Transverse colon (tissue), 4 donors: ENCODE data around the gene SLIT3. TPM values are rescaled to one million over a fixed set of nuclear protein-coding genes. Genes with fewer than 3 reads are reported as not detected.
"Not testable (repeated sequence)": the region's sequence is repeated elsewhere in the genome, so short reads cannot be mapped to it uniquely, and the experiment has no call there.

Experiments
- DNase-seq: peaks from one replicate; pipeline ENCODE4 v3.0.0-alpha.2; 2019
- H3K27ac ChIP-seq, 4 donors: fragments of 200-600 bp; sonication (generic); 2 replicates each; pipeline ENCODE4 v1.5.1; 2016 to 2018; ENCODE audit warnings: inconsistent platforms in 4 of 4
- H3K27me3 ChIP-seq: fragments of 200-600 bp; sonication (generic); 2 replicates; pipeline ENCODE4 v1.5.1; 2017; ENCODE audit warnings: inconsistent platforms
- H3K36me3 ChIP-seq, 4 donors: fragments of 200-600 bp; sonication (generic); 2 replicates each; pipeline ENCODE4 v1.5.1; 2017 to 2019; ENCODE audit warnings: inconsistent platforms in 4 of 4
- H3K4me1 ChIP-seq, 4 donors: fragments of 200-600 bp; sonication (generic); 2 replicates each; pipeline ENCODE4 v1.5.1; 2017 to 2020; ENCODE audit warnings: inconsistent platforms in 4 of 4
- H3K4me3 ChIP-seq, 4 donors: fragments of 200-600 bp; sonication (generic); 1 replicate in 1 of 4; 2 replicates in 3 of 4; pipeline versions ENCODE4 v1.5.1 to v1.6.1; 2017 to 2019; ENCODE audit warnings: inconsistent platforms in 4 of 4
- H3K9me3 ChIP-seq, 2 donors: fragments of 200-600 bp; sonication (generic); 2 replicates each; pipeline ENCODE4 v1.5.1; 2017 to 2019; ENCODE audit warnings: inconsistent platforms in 2 of 2
- EP300 ChIP-seq: sonication (generic); formaldehyde crosslinking; IDR thresholded peaks from one replicate; pipeline ENCODE4 v1.6.1; 2017; ENCODE audit warnings: antibody characterized with exemption, low read depth
- POLR2A ChIP-seq: fragments of 450-650 bp; IDR thresholded peaks from one replicate; pipeline ENCODE4 v1.6.1; 2016; ENCODE audit warnings: antibody characterized with exemption, mild to moderate bottlenecking, moderate library complexity
- POLR2AphosphoS5 ChIP-seq, 3 donors: sonication (generic); formaldehyde crosslinking; IDR thresholded peaks; one replicate each; pipeline ENCODE4 v1.6.1; 2016; ENCODE audit warnings: antibody characterized with exemption in 3 of 3
- WGBS, 2 donors: methylation state at CpG; one replicate each; pipeline ENCODE4 v1.1.5; 2018; ENCODE audit warnings: low coverage in 1 of 2; 5-methylcytosine and 5-hydroxymethylcytosine counted together
- in situ Hi-C, 4 donors: fragments of 200-750 bp; cut with MboI; loops; one replicate each; pipeline versions ENCODE4 v1.15.0 to v1.15.1; 2017; ENCODE audit warnings: low sequenced_read_pairs in 3 of 4, low pct_ligation_motif_present in 1 of 4, low pct_unique_long_range_greater_than_20kb in 1 of 4
- intact Hi-C: fragments of 100-400 bp; cut with DNase I; formaldehyde crosslinking; loops from one replicate; pipeline ENCODE4 v1.15.1; 2023; ENCODE audit warnings: low total_unique reads
- total RNA-seq, 4 donors: library from RNA; depleted of rRNA; stranded (reverse); fragments of >200 nt; gene quantifications; one replicate each; pipeline ENCODE4 v1.1.0, GENCODE V29; 2016
- TF ChIP-seq, protein P1 (sequence below), 5 experiments: fragments of 200-600 bp in 3 of 5; fragments of 450-650 bp in 2 of 5; sonication (generic) in 3 of 5; IDR thresholded peaks; 1 replicate in 2 of 5; 2 replicates in 3 of 5; pipeline ENCODE4 v1.5.1; 2016 to 2017; ENCODE audit warnings: antibody characterized with exemption in 5 of 5, inconsistent platforms in 3 of 5, mild to moderate bottlenecking in 2 of 5, moderate library complexity in 1 of 5

SLIT3 gene
- total RNA-seq, 4 donors from 2014 or later: 6.7 to 60.5 (median 9.6) TPM

DNA sequence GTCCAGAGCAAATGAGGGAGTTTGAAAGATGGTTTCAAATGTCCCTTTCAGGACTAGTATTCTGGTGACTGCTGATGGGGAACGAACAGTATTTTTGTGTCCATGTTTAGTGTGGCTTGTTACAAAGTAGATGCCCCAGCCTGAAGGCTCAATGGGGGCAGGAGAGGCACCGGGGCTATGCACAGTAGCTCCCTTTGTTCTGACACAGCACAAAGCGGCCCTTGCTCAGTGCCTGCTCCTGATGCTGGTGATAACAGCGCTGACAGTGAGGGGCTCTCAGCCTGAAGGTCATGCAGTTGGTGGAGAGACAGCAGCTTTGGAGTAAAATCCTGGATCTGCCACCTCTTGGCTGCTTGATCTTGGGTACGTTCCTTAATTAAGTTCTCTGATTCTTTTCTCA, 188.9 kb downstream of the SLIT3 start:
- 83 to 100% methylated on average over 1 to 5 of the region's 5 CpGs for WGBS, 2 donors

DNA sequence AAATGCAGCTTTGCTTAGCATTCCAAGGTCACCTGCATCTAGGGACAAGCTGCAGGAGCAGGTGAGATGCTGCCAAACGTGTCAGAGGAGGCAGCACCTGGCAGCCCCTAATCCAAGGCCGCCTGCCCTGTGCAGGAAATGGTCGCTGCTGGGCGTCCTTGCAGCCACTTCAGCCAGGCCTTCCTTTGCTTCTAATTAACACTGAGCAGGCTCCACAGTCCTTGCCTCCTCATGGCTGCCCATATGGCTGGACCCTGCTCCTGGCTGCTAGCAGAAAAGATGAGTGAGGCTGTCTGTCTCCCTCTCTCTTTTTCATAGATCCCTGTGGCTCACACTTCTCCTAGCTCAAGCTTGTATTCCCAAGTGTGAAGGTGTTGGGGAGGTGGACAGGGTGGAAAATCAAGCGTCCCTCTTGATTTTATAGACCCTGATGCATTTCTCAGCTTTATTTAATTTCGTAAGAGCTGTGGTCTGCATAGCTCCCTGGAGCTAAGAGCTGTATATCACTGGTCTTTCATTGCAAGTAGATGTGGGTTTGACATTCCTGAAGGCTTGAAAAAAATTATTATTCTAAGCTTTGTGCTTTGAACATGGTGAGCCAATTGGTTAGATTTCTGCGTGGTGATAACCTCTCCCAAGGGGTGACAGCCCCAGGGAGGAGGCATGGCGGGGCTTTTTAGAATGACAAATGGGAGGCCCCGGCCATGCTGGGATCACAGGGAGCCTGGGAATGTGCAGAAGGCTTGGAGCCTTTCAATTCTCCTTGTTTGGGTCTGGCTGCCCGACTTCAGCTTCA, 193.8 kb downstream of the SLIT3 start:
- in situ Hi-C loops (no loop called here), intact Hi-C loops (no loop called here)
- Histone ChIP-seq H3K4me1 (no peaks in the 10 kb centered on the region), H3K4me3 (no peak overlapping the region), H3K9me3 (no peaks in the 10 kb centered on the region), H3K27me3 (no peaks in the 10 kb centered on the region), H3K36me3 (no peaks in the 10 kb centered on the region), H3K27ac (no peak overlapping the region)
- TF ChIP-seq EP300 (no peak), POLR2A (no peak), POLR2AphosphoS5 (IDR thresholded peaks at IDR 0.05) (no peak)
- TF ChIP-seq, protein P1, sequence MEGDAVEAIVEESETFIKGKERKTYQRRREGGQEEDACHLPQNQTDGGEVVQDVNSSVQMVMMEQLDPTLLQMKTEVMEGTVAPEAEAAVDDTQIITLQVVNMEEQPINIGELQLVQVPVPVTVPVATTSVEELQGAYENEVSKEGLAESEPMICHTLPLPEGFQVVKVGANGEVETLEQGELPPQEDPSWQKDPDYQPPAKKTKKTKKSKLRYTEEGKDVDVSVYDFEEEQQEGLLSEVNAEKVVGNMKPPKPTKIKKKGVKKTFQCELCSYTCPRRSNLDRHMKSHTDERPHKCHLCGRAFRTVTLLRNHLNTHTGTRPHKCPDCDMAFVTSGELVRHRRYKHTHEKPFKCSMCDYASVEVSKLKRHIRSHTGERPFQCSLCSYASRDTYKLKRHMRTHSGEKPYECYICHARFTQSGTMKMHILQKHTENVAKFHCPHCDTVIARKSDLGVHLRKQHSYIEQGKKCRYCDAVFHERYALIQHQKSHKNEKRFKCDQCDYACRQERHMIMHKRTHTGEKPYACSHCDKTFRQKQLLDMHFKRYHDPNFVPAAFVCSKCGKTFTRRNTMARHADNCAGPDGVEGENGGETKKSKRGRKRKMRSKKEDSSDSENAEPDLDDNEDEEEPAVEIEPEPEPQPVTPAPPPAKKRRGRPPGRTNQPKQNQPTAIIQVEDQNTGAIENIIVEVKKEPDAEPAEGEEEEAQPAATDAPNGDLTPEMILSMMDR (IDR thresholded peaks at IDR 0.05): no peak
- 74 to 76% methylated on average over 6 to 10 of the region's 10 CpGs for WGBS, 2 donors
- DNase-seq: no peak

More for the DNA sequence above, 188.9 kb downstream of the SLIT3 start:
- no peaks in the 10 kb centered on the region for H3K4me1 ChIP-seq
- H3K36me3 ChIP-seq: no peaks in the 10 kb centered on the region
- H3K9me3 ChIP-seq: no peaks in the 10 kb centered on the region
- in situ Hi-C loops (no loop called here), intact Hi-C loops (no loop called here)
- no peaks in the 10 kb centered on the region for H3K27me3 ChIP-seq
- no peak for DNase-seq
- H3K27ac ChIP-seq: no peak overlapping the region
- H3K4me3 ChIP-seq: no peak overlapping the region
- TF ChIP-seq POLR2AphosphoS5 (IDR thresholded peaks at IDR 0.05) (no peak), POLR2A (no peak), EP300 (no peak)
- TF ChIP-seq, protein P1 (IDR thresholded peaks at IDR 0.05): no peak

GRCh38 chr5:169105582-169105981, 195.4 kb downstream of the SLIT3 start:
- H3K27ac ChIP-seq, H3K9me3 ChIP-seq, H3K4me3 ChIP-seq, H3K4me1 ChIP-seq, in situ Hi-C loops, H3K27me3 ChIP-seq, H3K36me3 ChIP-seq, intact Hi-C loops, DNase-seq: not testable (repeated sequence)
- 82 to 89% methylated on average over 1 to 2 of the region's 2 CpGs for WGBS, 2 donors

DNA sequence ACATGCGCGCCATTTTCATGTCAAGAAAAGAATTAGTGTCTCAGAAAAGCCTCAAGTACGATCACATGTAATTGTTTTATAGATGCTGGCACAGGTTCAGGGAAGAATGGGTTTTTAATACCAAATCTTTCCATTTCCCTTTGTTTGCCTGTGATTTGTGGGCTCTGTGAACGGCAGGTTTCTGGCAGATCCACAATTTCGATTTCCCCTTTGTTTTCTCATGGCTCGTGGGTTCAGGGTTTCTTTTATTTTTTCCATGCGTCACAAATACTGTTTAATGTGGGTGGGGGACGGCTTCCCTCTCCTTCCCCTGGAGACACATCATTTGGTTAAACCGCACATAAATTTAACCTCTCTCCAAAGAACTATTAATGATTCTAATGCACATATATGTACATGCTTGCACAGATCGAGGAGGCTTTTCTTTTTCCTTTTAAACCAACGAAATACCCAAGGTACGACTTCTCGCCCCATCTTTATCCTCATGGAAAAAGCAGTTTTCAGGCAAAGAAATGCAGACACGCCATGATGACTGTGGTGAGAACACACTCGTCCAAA, 195.9 kb downstream of the SLIT3 start:
- no peaks in the 10 kb centered on the region for H3K36me3 ChIP-seq
- H3K27me3 ChIP-seq: no peaks in the 10 kb centered on the region
- in situ Hi-C loops: no loop called here
- 65 to 69% methylated on average over 13 to 15 of the region's 15 CpGs for WGBS, 2 donors
- no peak for TF ChIP-seq POLR2A
- no peak for TF ChIP-seq EP300
- TF ChIP-seq POLR2AphosphoS5 (IDR thresholded peaks at IDR 0.05): no peak
- TF ChIP-seq, protein P1 (IDR thresholded peaks at IDR 0.05): no peak
- intact Hi-C loops: no loop called here
- no peak overlapping the region for H3K27ac ChIP-seq
- H3K4me3 ChIP-seq: no peak overlapping the region
- no peaks in the 10 kb centered on the region for H3K4me1 ChIP-seq
- DNase-seq: no peak
- no peaks in the 10 kb centered on the region for H3K9me3 ChIP-seq
